H9 (cell line): ENCODE measurements around the gene SPATA18. TPM values are rescaled to one million over a fixed set of nuclear protein-coding genes. Genes with fewer than 3 reads are reported as not detected.

Experiments used
- DNase-seq: peaks from one replicate; pipeline ENCODE4 v3.0.0-alpha.2; 2017
- H2AFZ ChIP-seq: one replicate; pipeline ENCODE4 v1.6.1; 2013; ENCODE audit warnings: mild to moderate bottlenecking, low read length, control low read depth, moderate library complexity
- H2AK5ac ChIP-seq: 2 replicates; pipeline ENCODE4 v1.6.1; 2013; ENCODE audit warnings: low read length, control low read depth, mixed read lengths; ENCODE audit not compliant: insufficient read length
- H2BK120ac ChIP-seq: one replicate; pipeline ENCODE4 v1.6.1; 2013; ENCODE audit warnings: low read depth, mild to moderate bottlenecking, low read length, control low read depth, inconsistent platforms; ENCODE audit not compliant: poor library complexity, severe bottlenecking
- H2BK12ac ChIP-seq: 2 replicates; pipeline ENCODE4 v1.6.1; 2013; ENCODE audit warnings: low read length, control low read depth, mixed read lengths, low read depth; ENCODE audit not compliant: insufficient read length
- H2BK15ac ChIP-seq: 2 replicates; pipeline ENCODE4 v1.6.1; 2013; ENCODE audit warnings: low read depth, low read length, control low read depth
- H2BK20ac ChIP-seq: one replicate; pipeline ENCODE4 v1.6.1; 2013; ENCODE audit warnings: low read depth, mild to moderate bottlenecking, low read length, control low read depth, inconsistent platforms; ENCODE audit not compliant: poor library complexity, severe bottlenecking
- H2BK5ac ChIP-seq: 2 replicates; pipeline ENCODE4 v1.6.1; 2013; ENCODE audit warnings: low read length, control low read depth, mixed read lengths; ENCODE audit not compliant: insufficient read length
- H3K14ac ChIP-seq: 2 replicates; pipeline ENCODE4 v1.6.1; 2013; ENCODE audit warnings: low read length, control low read depth; ENCODE audit not compliant: insufficient read depth
- H3K18ac ChIP-seq: 2 replicates; pipeline ENCODE4 v1.6.1; 2013; ENCODE audit warnings: low read depth, mild to moderate bottlenecking, mixed read lengths, low read length, control low read depth; ENCODE audit not compliant: insufficient read length
- H3K23ac ChIP-seq: 2 replicates; pipeline ENCODE4 v1.6.1; 2013; ENCODE audit warnings: low read length, control low read depth, mixed read lengths, low read depth; ENCODE audit not compliant: insufficient read length
- H3K23me2 ChIP-seq: 2 replicates; pipeline ENCODE4 v1.6.1; 2013; ENCODE audit warnings: low read depth, mild to moderate bottlenecking, mixed read lengths, low read length, control low read depth; ENCODE audit not compliant: insufficient read length, poor library complexity, severe bottlenecking
- H3K27ac ChIP-seq: 2 replicates; pipeline ENCODE4 v1.5.1; 2013; ENCODE audit warnings: low read length, control low read depth, mixed read lengths, low read depth; ENCODE audit not compliant: insufficient read length
- H3K27me3 ChIP-seq: 2 replicates; pipeline ENCODE4 v1.6.1; 2013; ENCODE audit warnings: low read length, control low read depth, inconsistent platforms; ENCODE audit not compliant: insufficient read depth
- H3K4ac ChIP-seq: 2 replicates; pipeline ENCODE4 v1.6.1; 2013; ENCODE audit warnings: low read depth, mild to moderate bottlenecking, control low read depth, inconsistent platforms, low read length, moderate library complexity
- H3K4me1 ChIP-seq: 2 replicates; pipeline ENCODE4 v1.6.1; 2013; ENCODE audit warnings: low read length, control low read depth, inconsistent platforms; ENCODE audit not compliant: insufficient read depth
- H3K4me2 ChIP-seq: 2 replicates; pipeline ENCODE4 v1.6.1; 2013; ENCODE audit warnings: low read length, control low read depth, mixed read lengths; ENCODE audit not compliant: insufficient read length, insufficient read depth
- H3K56ac ChIP-seq: 2 replicates; pipeline ENCODE4 v1.6.1; 2013; ENCODE audit warnings: low read depth, mild to moderate bottlenecking, mixed read lengths, low read length, control low read depth; ENCODE audit not compliant: insufficient read length
- H3K79me1 ChIP-seq: 2 replicates; pipeline ENCODE4 v1.6.1; 2013; ENCODE audit warnings: low read depth, mild to moderate bottlenecking, moderate library complexity, low read length, control low read depth, inconsistent platforms; ENCODE audit not compliant: insufficient read depth, poor library complexity, severe bottlenecking
- H3K79me2 ChIP-seq: 2 replicates; pipeline ENCODE4 v1.6.1; 2013; ENCODE audit warnings: low read length, control low read depth, inconsistent platforms; ENCODE audit not compliant: insufficient read depth
- H3K9ac ChIP-seq: 2 replicates; pipeline ENCODE4 v1.6.1; 2013; ENCODE audit warnings: low read length, control low read depth, mixed read lengths; ENCODE audit not compliant: insufficient read length; ENCODE audit errors: extremely low read depth
- H3K9me3 ChIP-seq: one replicate; pipeline ENCODE4 v1.6.1; 2013; ENCODE audit warnings: low read depth, low read length, inconsistent platforms; ENCODE audit not compliant: control insufficient read depth
- H3T11ph ChIP-seq: one replicate; pipeline ENCODE4 v1.6.1; 2013; ENCODE audit warnings: mild to moderate bottlenecking, low read length, control low read depth, inconsistent platforms
- H4K20me1 ChIP-seq: one replicate; pipeline ENCODE4 v1.6.1; 2013; ENCODE audit not compliant: control insufficient read depth, insufficient read length, insufficient read depth
- H4K5ac ChIP-seq: 2 replicates; pipeline ENCODE4 v1.6.1; 2013; ENCODE audit warnings: low read depth, mild to moderate bottlenecking, mixed read lengths, low read length, control low read depth; ENCODE audit not compliant: insufficient read length
- H4K8ac ChIP-seq: replicated peaks from 2 replicates; pipeline ENCODE4 v1.6.1; 2013; ENCODE audit warnings: low read length, control low read depth, mixed read lengths, low read depth; ENCODE audit not compliant: insufficient read length
- H4K91ac ChIP-seq: 2 replicates; pipeline ENCODE4 v1.6.1; 2013; ENCODE audit warnings: low read depth, mild to moderate bottlenecking, moderate library complexity, mixed read lengths, low read length, control low read depth; ENCODE audit not compliant: insufficient read length
- H3K27ac Mint-ChIP-seq, 3 experiments: 2 replicates in 2 of 3; 3 replicates in 1 of 3; pipeline ENCODE4 v1.8.0; 2020 to 2021; ENCODE audit warnings: mixed read lengths in 3 of 3, mild to moderate bottlenecking in 1 of 3, moderate library complexity in 1 of 3
- H3K27me3 Mint-ChIP-seq: 2 replicates; pipeline ENCODE4 v1.8.0; 2021; ENCODE audit warnings: low read depth, mild to moderate bottlenecking, moderate library complexity, mixed read lengths
- H3K36me3 Mint-ChIP-seq, 3 experiments: 2 replicates in 2 of 3; 3 replicates in 1 of 3; pipeline ENCODE4 v1.8.0; 2020 to 2021; ENCODE audit warnings: low read depth in 3 of 3, mixed read lengths in 3 of 3; ENCODE audit not compliant: insufficient read depth in 1 of 3
- H3K4me1 Mint-ChIP-seq, 2 experiments: 2 replicates each; pipeline ENCODE4 v1.8.0; 2020; ENCODE audit warnings: mixed read lengths in 2 of 2
- H3K4me3 Mint-ChIP-seq, 2 experiments: 2 replicates in 1 of 2; 3 replicates in 1 of 2; pipeline ENCODE4 v1.8.0; 2020 to 2021; ENCODE audit warnings: mild to moderate bottlenecking in 2 of 2, mixed read lengths in 2 of 2, moderate library complexity in 1 of 2
- H3K9me3 Mint-ChIP-seq, 2 experiments: 2 replicates in 1 of 2; 3 replicates in 1 of 2; pipeline ENCODE4 v1.8.0; 2020; ENCODE audit warnings: mild to moderate bottlenecking in 2 of 2, mixed read lengths in 2 of 2, moderate library complexity in 1 of 2
- CTCF ChIP-seq: fragments of 200-600 bp; sonication (generic); conservative IDR thresholded peaks from 3 replicates; pipeline ENCODE4 v1.8.0; 2021; ENCODE audit warnings: antibody characterized with exemption, mild to moderate bottlenecking
- WGBS: extraction: QIAGEN DNeasy Blood & Tissue Kit; methylation state at CpG from one replicate; pipeline ENCODE4 v1.1.7; 2013; ENCODE audit warnings: missing lambda C conversion rate, low lambda C conversion rate, mixed read lengths; ENCODE audit not compliant: insufficient read length; ENCODE audit errors: extremely low coverage; 5-methylcytosine and 5-hydroxymethylcytosine counted together
- total RNA-seq: library from RNA; stranded (reverse); gene quantifications from 2 replicates; pipeline ENCODE4 v1.2.1, GENCODE V29; 2021

Gene SPATA18
- total RNA-seq, 1 experiment from 2014 or later, result 3.9 TPM

- Histone ChIP-seq H3K14ac (no peak overlapping the region), H3K23ac (no peak overlapping the region), H3K56ac (no peak overlapping the region), H3T11ph (no peak overlapping the region), H2AFZ (no peak overlapping the region), H2AK5ac (no peak overlapping the region), H3K27me3 (no peaks in the 10 kb centered on the region), H4K20me1 (no peaks in the 10 kb centered on the region), H4K91ac (no peak overlapping the region), H3K4ac (no peak overlapping the region), H3K23me2 (no peaks in the 10 kb centered on the region), H3K27ac (no peak overlapping the region), H3K4me1 (no peaks in the 10 kb centered on the region), H2BK120ac (no peak overlapping the region), H2BK15ac (no peak overlapping the region), H2BK5ac (no peak overlapping the region), H3K79me2 (no peaks in the 10 kb centered on the region), H3K18ac (no peak overlapping the region), H2BK20ac (no peak overlapping the region), H2BK12ac (no peak overlapping the region), H3K9me3 (no peaks in the 10 kb centered on the region), H4K5ac (no peak overlapping the region), H3K9ac (no peak overlapping the region), H3K4me2 (no peak overlapping the region), H4K8ac (no peak overlapping the region), H3K79me1 (no peaks in the 10 kb centered on the region)
- Mint-ChIP-seq H3K27ac (no peak overlapping the region), H3K36me3 (no peaks in the 10 kb centered on the region), H3K9me3 (peaks cover 0 to 8% of the 10 kb centered on the region in 2 experiments; a peak in 3 of 5 replicates), H3K4me3 (no peak overlapping the region), H3K27me3 (peaks cover 4% of the 10 kb centered on the region; the same call in 1 of the 2 replicates), H3K4me1 (no peaks in the 10 kb centered on the region)
- no peak for TF ChIP-seq CTCF
- DNase-seq, result no peak
- WGBS, result no CpG with 5 or more reads among the region's 2 CpGs
Observed at GRCh38 chr4:52116641-52117040, 65.5 kb downstream of the SPATA18 start.
